DOHH2 (cell line): ENCODE results near the gene MAP2K5.

Experiments used
- CTCF ChIP-seq: fragments of 200-600 bp; sonication (generic); IDR thresholded peaks from one replicate; pipeline ENCODE4 v1.5.1; 2014; ENCODE audit warnings: antibody characterized with exemption, mild to moderate bottlenecking, low read depth, low read length; ENCODE audit not compliant: poor library complexity, severe bottlenecking
- EZH2phosphoT487 ChIP-seq: fragments of 200-600 bp; sonication (generic); IDR thresholded peaks from 2 replicates; pipeline ENCODE4 v1.6.1; 2017; ENCODE audit warnings: borderline replicate concordance, mild to moderate bottlenecking, antibody characterized with exemption, low read length, moderate library complexity, mixed read lengths

- TF ChIP-seq CTCF = no peak
- no peak for TF ChIP-seq EZH2phosphoT487
Observed at GRCh38 chr15:67501836-67502461, 40.6 kb upstream of the MAP2K5 start.
